Ramos (cell line): ENCODE measurements around the gene PLXNB2.

Experiments
- in situ Hi-C: fragments of 300-500 bp; cut with MboI; formaldehyde crosslinking; loops from one replicate; pipeline ENCODE4 v1.14.3; 2022; ENCODE audit warnings: low sequenced_read_pairs; ENCODE audit not compliant: unreplicated experiment

PLXNB2 gene

DNA sequence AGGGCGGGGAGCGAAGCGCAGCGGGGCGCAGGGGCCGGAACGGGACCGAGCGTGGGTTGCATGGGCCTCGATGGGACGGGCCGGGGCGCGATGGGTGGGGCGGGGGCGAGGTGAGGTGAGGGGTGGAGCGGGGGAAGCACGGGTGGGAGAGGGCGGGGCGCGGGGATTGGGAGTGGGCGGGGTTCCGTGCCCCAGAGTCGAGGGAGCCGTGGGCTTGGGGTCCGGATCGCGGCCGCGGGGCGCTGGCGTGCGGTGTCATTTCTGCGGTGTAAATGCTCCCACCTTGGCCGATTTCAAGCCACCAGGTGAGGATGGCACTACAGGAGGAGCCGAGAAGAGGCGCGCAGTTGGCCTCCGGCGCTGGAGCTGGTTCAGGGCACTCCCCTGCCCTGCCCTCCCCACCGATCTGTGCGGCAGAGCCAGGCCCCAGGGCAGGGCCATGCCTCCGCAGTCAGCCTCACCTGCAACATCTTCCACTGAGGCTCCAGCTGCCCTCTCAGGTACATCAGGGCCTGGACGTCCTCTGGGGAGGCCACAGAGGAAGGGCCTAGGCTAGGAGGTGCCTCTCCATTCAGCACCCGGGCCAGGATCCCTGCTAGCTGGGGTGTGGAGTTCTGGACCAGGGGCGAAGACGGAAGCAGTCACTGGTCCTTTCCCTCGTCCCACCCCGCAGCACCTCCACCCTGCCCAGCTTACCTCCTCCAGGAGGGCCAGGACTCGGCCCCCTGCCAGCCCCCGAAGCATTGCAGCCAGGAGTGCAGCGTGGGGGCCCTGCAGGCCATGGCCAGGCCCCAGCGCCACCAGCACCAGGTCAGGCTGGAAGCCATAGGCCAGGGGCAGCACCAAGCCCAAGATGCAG is 62.0 kb downstream of the PLXNB2 start:
- in situ Hi-C loops, result no loop called here

DNA sequence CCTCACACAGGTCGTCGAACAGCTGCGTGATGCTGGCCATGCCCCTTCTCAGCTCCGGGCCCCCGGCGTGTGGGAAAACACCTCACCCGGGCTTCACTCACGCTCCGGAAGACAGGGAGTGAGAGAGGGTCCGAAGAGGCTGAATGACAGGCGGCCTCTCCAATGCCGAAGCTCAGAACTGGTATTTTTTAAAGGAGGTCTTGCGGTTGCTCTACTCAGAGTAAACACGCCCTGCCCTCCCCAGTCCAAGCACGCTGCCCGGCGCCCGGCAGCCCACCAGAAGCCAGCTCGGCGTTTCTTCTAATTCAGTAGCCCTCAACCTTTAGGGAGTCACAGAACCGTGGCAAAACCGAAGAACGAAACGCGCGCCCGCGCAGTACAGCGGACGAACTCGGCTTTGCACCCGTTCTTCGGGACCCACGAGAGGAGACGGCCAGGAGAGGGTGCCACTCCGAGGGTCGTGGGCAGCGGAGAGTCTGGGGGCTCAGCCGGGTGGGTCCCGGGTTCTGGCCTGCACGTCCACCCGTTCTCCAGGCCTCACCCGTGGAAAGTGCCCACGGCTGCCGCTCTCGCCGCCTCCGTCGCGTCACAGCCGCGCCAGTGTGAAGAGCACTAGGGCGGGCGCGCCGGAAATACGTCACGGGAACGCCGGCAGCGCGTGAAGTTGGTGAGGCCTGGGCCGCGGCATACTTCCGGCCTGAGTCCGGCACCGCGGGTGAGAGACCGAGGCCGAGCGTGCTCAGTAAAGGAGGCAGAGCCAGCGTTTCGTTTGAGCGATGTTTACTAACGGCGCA is 62.8 kb downstream of the PLXNB2 start, which contains the start of gene TUBGCP6:
TUBGCP6 (minus strand) TSS at position 604 of the 794 bp plus-strand sequence; CDS start at position 40, 564 bp downstream.
- in situ Hi-C loops, result no loop called here

DNA sequence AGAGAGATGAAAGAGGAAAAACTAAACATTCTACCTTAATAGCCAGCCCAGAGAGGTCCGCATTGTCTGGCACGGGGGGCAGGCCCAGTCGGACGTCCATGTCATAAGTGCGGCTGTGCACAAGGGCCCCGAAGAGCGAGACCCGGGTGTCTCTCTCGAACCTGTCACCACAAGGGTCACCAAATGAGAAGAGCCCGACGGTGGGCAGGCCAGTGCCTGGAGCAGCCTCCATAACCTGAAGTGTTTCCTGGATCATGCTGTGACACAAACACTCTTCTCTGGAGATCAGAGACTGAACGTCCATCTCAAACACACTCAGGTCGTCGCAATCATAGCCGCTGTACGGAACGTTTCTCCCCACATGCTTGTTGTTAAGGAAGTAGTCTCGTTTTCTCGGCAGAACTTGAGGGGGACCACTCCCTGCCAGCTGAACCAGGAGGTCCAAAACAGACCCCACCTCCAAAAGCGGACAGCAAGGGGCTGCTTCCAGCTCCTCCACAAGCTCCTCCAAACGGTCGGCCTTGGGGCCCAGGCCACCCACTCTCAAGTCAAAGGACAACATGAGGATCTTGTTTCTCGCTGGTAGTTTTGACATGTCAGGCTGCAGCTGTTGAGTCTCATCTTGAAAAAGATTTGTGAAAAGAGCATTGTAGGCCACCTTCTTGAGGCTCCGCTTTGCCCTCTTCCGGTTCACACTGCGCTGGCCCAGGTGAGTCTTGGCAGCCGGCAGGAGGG is 63.6 kb downstream of the PLXNB2 start:
- in situ Hi-C loops, result no loop called here

DNA sequence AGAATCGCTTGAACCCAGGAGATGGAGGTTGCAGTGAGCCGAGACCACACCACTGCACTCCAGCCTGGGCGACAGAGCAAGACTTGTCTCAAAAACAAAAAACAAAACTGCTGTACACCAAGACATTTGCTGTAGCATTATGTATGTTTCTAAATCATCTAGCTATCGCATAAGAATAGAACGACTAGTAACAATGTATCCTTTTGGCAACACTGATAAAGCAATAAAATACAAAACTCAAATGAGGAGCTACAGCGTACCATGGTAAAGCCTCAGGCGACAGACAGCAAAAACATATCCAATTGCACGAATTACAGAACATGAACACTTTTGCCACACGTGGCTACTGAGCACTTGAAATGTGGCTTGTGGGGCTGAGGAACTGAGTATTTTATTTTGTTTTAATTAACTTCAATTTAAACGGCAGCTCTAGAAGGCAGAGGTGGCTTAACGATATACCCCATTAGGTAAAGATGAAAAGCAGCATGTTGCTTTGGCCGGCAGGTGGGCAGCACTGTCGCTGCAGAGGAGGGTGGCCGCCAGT is 65.0 kb downstream of the PLXNB2 start:
- in situ Hi-C loops, result no loop called here

DNA sequence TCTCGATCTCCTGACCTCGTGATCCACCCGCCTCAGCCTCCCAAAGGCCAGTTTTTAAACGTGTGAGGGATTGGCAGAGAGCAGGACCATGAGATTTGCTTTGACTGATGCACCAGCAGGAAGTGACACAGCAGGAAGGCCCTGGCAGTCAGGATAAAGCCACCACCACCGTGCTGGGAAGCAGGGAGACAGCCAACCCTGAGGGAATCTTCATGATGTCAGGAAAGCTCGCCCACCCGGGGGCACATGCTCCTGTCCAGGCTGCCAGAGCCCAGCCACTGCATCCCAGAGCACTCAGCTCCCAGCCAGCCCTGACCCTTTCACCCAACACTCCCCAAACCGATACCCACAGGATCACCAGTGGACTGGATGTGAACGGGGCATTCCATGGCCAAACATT is 68.7 kb downstream of the PLXNB2 start:
- in situ Hi-C loops, result no loop called here

DNA sequence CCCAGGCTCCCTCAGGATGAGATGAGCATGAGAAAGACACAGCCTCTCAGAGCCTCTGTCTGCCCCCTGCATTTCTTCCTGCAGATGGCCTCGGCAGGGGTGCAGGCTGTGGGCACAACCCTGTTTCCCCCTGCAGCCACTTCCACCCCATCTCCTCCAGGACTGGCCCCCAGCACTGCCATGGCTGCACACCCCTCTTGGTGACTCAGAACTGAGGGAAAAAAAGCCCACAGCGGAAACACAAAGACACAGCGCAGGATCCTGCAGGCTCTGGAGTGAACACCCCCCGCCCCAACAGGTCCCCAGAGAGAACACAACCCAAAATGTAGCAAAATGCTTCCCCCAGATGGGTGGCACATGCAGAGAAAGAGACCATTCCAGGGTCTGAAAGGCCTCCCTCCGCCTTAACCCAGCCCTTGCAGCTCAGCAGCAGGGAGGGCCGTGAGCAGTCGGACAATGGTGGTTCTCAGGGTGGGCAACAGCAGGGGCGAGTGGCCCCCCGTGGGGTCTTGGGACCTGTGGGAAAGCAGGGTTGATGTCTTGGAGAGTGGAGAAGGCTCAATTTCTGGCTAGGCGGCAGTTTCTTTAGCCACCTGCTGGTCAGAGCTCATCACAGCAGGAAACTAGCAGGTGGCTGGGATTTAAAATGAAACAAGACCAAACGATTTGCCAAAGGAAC is 70.6 kb downstream of the PLXNB2 start:
- in situ Hi-C loops, result no loop called here

DNA sequence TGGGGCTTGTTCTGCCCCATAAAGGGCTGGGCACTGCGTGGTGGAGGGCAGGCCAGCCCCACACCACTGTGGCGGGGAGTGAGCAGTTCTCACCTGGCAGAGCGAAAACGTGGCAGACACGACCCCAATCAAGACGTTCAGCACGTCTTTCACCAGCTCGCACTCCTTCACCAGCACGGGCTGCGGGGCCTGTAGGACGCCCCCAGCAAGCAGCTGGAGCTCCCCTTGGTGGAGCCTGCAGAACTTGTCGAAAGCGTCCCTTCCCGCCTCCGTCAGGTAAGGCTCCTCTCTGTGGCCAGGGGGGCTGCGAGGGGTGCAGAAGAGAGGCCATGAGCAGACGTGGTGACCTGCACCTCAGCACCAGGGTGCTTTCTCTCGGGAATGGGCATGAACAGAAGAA is 74.2 kb downstream of the PLXNB2 start:
- in situ Hi-C loops, result no loop called here

DNA sequence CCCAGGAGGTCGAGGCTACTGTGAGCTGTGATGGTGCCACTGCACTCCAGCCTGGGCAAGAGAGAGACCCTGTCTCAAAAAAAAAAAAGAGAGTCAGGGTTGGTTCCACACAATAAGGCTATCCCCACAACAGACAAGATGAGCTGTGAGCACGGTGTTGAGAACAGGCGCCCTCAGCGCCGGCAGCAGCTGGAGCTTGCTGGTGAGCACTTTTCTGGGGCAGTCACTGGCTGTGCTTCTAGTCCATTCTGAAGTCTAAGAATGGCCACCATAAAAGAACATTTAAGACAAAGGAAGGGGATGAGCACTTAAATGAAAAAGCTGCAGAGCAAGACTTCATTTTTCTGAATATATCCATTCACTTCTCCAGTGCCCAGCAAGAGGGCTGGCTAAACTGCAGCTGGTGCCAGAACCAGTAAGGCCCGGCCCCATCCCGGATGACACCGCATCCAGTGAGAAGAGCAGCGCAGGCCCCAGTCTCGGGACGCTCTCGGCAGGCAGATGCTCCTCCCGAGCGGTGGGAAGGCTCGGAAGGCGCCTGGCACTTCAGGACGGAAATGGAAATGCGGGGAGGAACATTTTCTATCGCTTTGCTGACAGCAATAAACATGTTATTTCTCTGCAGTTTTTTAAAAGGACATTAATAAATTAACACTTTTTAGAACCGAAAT is 74.8 kb downstream of the PLXNB2 start:
- in situ Hi-C loops, result no loop called here

DNA sequence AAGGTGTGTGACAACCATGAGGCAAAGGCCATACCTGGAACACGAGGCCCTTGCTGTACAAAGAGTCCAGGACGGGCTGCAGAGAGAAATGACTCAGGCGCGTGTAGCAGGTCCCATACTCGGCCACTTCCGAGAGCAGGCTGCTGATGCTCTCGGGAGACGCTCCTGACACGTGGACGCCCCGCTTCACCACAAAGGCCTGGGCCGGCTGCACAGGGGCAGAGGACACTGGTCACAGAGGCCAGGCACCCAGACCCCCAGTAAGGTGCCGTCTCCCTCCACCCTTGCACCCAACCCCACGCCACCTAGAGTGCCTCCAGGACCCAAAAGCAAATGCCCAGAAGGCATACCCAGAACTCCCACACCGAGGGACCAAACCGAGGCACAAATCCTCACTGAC is 78.1 kb downstream of the PLXNB2 start:
- in situ Hi-C loops, result no loop called here

DNA sequence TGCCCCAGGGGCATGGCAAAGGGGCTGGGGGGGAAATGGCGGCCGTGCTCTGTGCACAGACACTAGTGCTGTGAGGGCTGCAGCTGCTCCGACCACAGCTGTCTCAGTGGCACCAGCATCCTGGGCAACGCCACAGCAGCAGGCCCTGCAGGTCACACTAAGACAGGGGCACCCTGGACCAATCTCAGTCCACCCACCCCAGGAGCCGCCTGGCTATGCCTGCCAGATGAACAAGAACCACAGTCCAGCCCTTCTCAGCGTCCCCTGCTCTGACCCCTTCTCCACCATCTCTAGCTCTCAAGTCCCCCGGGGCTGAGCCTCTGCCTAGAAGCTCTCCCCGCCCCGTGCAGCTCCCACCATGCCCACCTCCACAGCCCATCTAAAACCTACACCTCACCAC is 79.1 kb downstream of the PLXNB2 start:
- in situ Hi-C loops, result no loop called here

DNA sequence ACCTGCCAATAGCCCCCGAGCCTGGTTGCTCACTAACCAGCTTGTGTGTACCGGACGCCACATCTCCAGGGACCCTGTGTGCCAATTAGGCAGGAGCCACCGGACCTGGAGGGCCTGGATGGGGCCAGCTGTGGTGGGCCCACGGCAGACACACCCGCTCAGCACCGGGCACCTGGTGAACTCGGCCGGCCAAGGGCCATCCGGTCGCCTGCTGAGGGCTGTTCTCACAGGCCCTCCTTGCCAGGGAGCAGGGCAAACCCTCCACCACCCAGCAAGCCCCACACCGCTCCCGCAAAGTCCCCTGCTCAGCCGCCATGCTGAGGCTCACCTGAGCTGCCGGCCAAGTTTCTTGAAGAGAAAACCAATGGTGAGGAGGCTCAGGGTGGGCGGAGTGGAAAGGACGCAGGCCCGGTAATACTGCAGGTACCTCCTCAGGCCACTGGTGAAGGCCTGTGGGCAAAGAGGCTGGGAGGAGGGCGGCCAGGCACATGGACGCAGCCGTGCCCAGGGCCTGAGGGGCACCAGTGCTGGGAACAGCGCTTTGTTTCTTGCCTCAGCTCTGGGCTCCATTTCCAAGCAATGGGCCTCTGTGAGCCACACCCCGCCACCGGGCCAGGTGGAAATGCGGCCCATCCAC is 79.7 kb downstream of the PLXNB2 start:
- in situ Hi-C loops, result no loop called here

DNA sequence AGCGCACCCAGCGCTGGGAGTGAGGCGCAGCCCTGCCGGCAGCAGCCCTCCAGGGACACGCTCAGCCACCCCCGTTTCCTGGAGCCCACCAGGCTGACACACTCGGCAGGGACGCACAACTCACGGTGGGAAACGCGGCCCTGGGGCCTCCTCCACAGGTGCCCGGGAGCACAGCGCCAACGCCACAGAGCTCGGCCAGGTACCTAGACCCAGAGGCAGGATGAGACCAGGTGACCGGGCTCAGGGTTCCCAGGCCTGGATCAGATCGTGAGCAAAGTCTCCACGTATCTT is 80.6 kb downstream of the PLXNB2 start:
- in situ Hi-C loops, result no loop called here

DNA sequence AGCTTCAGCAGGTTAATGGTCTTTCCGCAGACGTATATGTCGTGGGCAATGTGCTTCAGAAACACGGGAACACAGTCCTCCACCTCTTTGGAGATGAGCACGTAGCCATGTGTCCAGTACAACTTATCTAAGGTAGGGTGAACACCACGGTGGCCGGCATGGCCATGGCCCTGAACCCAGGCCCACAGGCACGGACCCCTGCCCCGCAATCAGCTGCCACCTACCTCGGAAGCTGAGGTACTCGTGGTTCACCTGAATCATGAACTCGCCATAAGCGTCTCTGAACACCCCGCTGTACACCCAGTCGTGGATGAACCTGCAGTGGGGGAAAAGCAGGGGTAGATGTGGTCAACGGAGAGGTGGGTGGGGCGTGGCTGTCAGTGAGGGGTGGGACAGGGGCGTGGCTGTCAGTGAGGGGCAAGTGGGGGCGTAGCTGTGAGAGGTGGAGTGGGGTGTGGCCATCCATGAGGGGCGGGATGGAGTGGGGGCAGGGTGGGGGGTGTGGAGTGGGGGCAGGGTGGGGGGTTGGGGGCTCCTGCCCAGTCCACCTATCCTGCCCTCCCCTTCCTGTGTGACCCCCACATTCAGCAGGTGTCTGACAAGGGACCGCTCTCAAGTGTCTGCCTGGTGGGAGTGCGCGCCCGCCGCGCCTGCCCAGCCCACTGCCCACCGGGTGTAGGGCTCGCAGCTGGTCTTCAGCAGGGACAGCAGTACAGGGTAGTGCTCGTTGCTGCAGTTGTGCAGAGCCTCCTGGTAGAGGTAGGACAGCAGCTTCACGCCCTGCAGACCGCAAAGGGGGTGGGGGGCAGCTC is 81.2 kb downstream of the PLXNB2 start:
- in situ Hi-C loops, result no loop called here

DNA sequence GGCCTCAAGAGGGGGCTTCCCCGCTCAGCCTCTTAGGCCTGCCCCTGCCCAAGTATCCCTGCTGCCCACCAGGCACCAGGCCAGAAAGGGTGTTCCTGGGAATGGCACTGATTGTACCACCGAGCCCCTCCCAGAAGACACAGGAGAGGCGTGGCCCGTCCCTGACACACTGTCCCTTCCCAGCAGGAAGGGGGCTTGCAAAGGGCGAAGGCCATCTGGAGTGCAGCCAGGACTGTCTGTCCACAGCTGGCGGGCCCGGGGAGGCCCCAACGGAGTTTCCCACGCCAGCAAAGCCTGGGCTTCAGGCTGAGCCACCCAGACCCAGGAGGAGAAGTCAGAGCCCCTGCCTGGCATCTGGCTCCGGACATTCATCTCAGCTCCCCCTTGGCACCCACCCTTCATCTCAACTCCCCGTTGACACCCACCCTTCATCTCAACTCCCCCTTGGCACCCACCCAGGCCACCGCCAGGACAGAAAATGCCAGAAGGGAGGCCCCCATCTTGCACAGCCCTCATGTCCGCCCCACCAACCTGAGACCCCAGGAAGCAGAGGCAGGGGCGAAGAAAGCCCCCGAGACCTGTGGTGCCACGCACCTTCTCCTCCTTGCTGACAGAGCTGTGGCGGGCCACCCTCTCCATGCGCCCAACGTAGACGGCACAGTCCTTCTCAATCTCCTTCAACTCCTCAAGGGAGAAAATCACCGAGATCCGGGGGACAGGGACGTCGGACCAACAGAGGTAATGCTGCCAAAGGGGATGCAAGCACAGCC is 82.1 kb downstream of the PLXNB2 start:
- in situ Hi-C loops, result no loop called here
